Heart right ventricle (tissue), 16 donors: ENCODE results near the gene ANTXR1. TPM values are rescaled to one million over a fixed set of nuclear protein-coding genes. Genes with fewer than 3 reads are reported as not detected.

ENCODE experiments used
- ATAC-seq, 8 donors: fragments of 200-7000 bp; cut with Tn5 transposase; one replicate each; pipeline ENCODE4 v1.9.1; 2020; ENCODE audit warnings: mild to moderate bottlenecking in 8 of 8, moderate library complexity in 8 of 8, moderate number of reproducible peaks in 1 of 8
- DNase-seq, 2 donors: peaks; one replicate each; pipeline ENCODE4 v3.0.0-alpha.2; 2020
- H3K27ac ChIP-seq, 10 donors: fragments of 200-600 bp; sonication (generic) in 2 of 10; one replicate each; pipeline versions ENCODE4 v1.5.0 to v1.8.0; 2020 to 2022; ENCODE audit warnings: mild to moderate bottlenecking in 3 of 10
- H3K27me3 ChIP-seq, 7 donors: fragments of 200-600 bp; one replicate each; pipeline ENCODE4 v1.8.0; 2021 to 2022; ENCODE audit warnings: mild to moderate bottlenecking in 2 of 7
- H3K36me3 ChIP-seq, 9 donors: fragments of 200-600 bp; sonication (generic) in 1 of 9; one replicate each; pipeline versions ENCODE4 v1.5.0 to v1.8.0; 2020 to 2022; ENCODE audit warnings: mild to moderate bottlenecking in 2 of 9
- H3K4me1 ChIP-seq, 9 donors: fragments of 200-600 bp; sonication (generic) in 1 of 9; one replicate each; pipeline versions ENCODE4 v1.5.0 to v1.8.0; 2020 to 2022; ENCODE audit warnings: mild to moderate bottlenecking in 4 of 9
- H3K4me3 ChIP-seq, 10 donors: fragments of 200-600 bp; sonication (generic) in 2 of 10; one replicate each; pipeline versions ENCODE4 v1.5.0 to v1.8.0; 2020 to 2022; ENCODE audit warnings: mild to moderate bottlenecking in 7 of 10, moderate library complexity in 2 of 10
- H3K9me3 ChIP-seq, 11 donors: fragments of 200-600 bp in 10 of 11; sonication (generic) in 2 of 11; one replicate each; pipeline versions ENCODE4 v1.5.0 to v1.8.0; 2013 to 2022; ENCODE audit warnings: mild to moderate bottlenecking in 2 of 11, control low read depth in 1 of 11, moderate library complexity in 1 of 11
- WGBS, 2 donors: extraction: QIAGEN DNeasy Blood & Tissue Kit; methylation state at CpG; one replicate each; pipeline ENCODE4 v1.1.7; 2013; ENCODE audit warnings: inconsistent platforms in 1 of 2; 5-methylcytosine and 5-hydroxymethylcytosine counted together
- intact Hi-C, 10 donors: fragments of 100-400 bp; cut with DNase I; formaldehyde crosslinking; loops; one replicate each; pipeline versions ENCODE4 v1.11.1 to v1.14.2; 2022
- polyA plus RNA-seq, 2 donors: library from polyadenylated mRNA; stranded (reverse); fragments of 200-250 nt; gene quantifications; one replicate each; pipeline ENCODE4 v1.2.3, GENCODE V29; 2013
- total RNA-seq, 10 donors: library from RNA; stranded (reverse); fragmentation: NEBNext Ultra II Directional in 3 of 10; extraction: Animal tissue kit (Norgen Biotek cat#: 25700) in 3 of 10; gene quantifications; one replicate each; pipeline versions ENCODE4 v1.2.1 to v1.2.4, GENCODE V29; 2021 to 2023
- TF ChIP-seq, protein P1 (sequence below), 9 donors: fragments of 200-600 bp; sonication (generic) in 2 of 9; IDR thresholded peaks; one replicate each; pipeline versions ENCODE4 v1.5.0 to v1.8.0; 2021 to 2022; ENCODE audit warnings: antibody characterized with exemption in 9 of 9, mild to moderate bottlenecking in 5 of 9, moderate library complexity in 1 of 9
- donor health status: Arrhythmogenic right ventricular cardiomyopathy.
- donor health status: ischemic (EF 13 %, LVEDD 7.1; RV severe dilation, severe dysfunction).
- donor health status: healthy with polysubstance abuse.
- donor health status: DM: no; HTN: yes; CAD: no.
- donor health status: DM: no; HTN: no; CAD: no.
- donor health status: ischemic (EF 25% LVEDD 6.9; RV normal size, moderate dysfunction).
- donor health status: ischemic (EF 25% LVEDD 5.7; RV mildly dilated, moderate dysfunction).
- donor health status: healthy.
- donor health status: DM: yes; HTN: yes; CAD: no.
- donor health status: Ischemic cardiomyopathy.
- donor health status: ischemic (EF 35%, LVEDD 5.7; RV mildly dilated, moderate dysfunction).
- donor health status: nonischemic (EF 11% LVEDD 7.7; RV severe dilation, severe dysfunction).
- donor health status: DM: yes; HTN: yes; CAD: no.
- donor health status: PGD.
- donor health status: ischemic (EF 29% LVEDD 5.4; RV normal size, mild dysfunction).
- donor health status: nonischemic (EF 23%, LVEDD 6.1; RV moderate dilation, normal function).

Gene ANTXR1
- total and polyA plus RNA-seq, 12 donors = 8.9 to 33.1 (median 24.1) TPM

DNA sequence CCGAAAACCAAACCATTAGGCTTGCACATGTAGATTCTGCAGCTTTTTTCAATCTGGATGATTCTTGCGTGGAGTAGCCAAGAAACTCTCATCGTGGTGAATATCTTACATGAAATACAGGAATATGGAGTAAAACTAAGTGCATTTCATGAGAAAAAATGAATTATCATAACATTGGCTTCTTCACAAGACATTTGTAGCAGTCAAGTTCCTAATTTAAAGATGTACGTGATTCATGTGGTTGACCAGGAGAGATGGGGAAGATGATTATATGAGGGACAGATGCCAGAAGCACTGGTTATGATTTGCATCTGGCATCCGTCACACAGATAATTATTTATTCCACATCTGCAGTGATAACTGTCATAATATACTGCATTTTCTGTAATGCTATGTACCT is 90.4 kb downstream of the ANTXR1 start:
- H3K36me3 ChIP-seq = peaks cover 0 to 12% (median 0%) of the 10 kb centered on the region in 9 donors
- no peaks in the 10 kb centered on the region for H3K27me3 ChIP-seq
- TF ChIP-seq, protein P1, sequence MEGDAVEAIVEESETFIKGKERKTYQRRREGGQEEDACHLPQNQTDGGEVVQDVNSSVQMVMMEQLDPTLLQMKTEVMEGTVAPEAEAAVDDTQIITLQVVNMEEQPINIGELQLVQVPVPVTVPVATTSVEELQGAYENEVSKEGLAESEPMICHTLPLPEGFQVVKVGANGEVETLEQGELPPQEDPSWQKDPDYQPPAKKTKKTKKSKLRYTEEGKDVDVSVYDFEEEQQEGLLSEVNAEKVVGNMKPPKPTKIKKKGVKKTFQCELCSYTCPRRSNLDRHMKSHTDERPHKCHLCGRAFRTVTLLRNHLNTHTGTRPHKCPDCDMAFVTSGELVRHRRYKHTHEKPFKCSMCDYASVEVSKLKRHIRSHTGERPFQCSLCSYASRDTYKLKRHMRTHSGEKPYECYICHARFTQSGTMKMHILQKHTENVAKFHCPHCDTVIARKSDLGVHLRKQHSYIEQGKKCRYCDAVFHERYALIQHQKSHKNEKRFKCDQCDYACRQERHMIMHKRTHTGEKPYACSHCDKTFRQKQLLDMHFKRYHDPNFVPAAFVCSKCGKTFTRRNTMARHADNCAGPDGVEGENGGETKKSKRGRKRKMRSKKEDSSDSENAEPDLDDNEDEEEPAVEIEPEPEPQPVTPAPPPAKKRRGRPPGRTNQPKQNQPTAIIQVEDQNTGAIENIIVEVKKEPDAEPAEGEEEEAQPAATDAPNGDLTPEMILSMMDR (IDR thresholded peaks at IDR 0.05) = no peak
- no peak for DNase-seq
- H3K27ac ChIP-seq = no peak overlapping the region
- peaks cover 0 to 20% (median 0%) of the 10 kb centered on the region in 9 donors for H3K4me1 ChIP-seq
- H3K4me3 ChIP-seq = no peak overlapping the region
- intact Hi-C loops = no loop called here
- WGBS, 2 donors = 88 to 91% methylated on average over 5 of the region's 5 CpGs
- H3K9me3 ChIP-seq = no peaks in the 10 kb centered on the region
- no peak for ATAC-seq

DNA sequence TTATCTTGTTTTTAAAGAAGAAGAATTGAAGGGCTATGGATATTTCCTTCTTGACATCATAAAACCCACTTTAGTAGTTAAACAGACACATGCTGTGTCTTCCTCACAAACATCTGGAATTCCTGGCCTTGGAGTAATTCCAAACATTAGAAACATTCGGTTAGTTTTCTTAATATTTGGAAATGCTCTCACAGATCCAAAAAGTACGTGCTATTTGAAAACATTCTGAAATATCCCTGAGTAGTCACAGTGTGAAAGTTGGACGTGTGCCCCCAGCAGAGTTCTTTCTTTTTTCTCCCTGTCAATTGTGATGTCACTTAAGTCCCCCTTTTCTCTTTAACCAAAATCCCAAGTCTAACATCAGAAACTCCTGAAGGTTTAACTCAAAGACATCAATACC is 91.3 kb downstream of the ANTXR1 start:
- TF ChIP-seq, protein P1 (IDR thresholded peaks at IDR 0.05) = no peak
- WGBS, 2 donors = 59 to 64% methylated on average over 3 of the region's 3 CpGs
- ATAC-seq = peak in 2 of 8 donors; percentile 31 to 44
- Histone ChIP-seq H3K27ac (peak overlapping the region in 2 of 10 donors; percentile 19 to 27), H3K9me3 (no peaks in the 10 kb centered on the region), H3K27me3 (no peaks in the 10 kb centered on the region), H3K36me3 (peaks cover 0 to 12% (median 0%) of the 10 kb centered on the region in 9 donors), H3K4me1 (peaks cover 0 to 16% (median 0%) of the 10 kb centered on the region in 9 donors), H3K4me3 (no peak overlapping the region)
- intact Hi-C loops = no loop called here
- no peak for DNase-seq

DNA sequence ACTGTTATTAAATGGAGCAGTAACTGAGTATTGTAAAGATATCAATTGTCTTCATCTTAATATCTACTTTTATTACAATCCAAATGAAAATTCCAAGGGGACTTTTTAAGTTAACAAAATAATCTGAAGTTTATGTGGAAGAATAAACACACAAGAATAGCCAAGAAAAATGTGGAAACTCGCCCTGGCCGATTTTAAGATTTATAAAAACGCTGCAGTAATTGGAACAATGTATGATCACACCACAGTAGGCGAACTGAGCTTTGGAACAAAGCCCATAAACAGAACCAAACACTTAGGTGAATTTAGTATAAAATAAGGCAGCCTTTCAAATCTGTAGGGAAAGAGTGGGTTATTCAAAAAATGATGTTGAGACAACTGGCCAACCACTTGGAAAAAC is 96.3 kb downstream of the ANTXR1 start:
- Histone ChIP-seq H3K9me3 (no peaks in the 10 kb centered on the region), H3K36me3 (no peaks in the 10 kb centered on the region), H3K4me1 (no peaks in the 10 kb centered on the region), H3K27ac (no peak overlapping the region), H3K4me3 (no peak overlapping the region), H3K27me3 (no peaks in the 10 kb centered on the region)
- TF ChIP-seq, protein P1 (IDR thresholded peaks at IDR 0.05) = no peak
- ATAC-seq (no peak), DNase-seq (no peak)
- intact Hi-C loops = no loop called here
- 73 to 81% methylated on average over 4 of the region's 4 CpGs for WGBS, 2 donors

DNA sequence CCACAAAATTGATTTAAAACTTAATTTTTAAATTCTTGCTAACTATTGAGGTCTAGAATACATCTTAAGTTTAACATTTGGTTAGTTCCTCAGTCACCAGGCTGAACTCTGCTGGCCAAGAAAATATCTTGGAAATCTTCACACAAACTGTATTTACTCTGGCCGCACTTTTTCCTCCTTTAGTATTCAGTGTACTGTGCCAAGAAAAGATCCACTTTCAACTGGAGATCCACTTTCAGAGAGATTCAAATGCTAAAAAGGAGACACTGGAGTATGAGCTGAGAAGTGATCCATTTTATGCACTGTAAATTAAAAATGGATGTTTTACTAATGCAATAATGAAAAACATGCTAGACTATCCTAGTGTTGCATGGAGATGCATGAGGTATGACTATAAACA is 98.1 kb downstream of the ANTXR1 start:
- Histone ChIP-seq H3K36me3 (no peaks in the 10 kb centered on the region), H3K9me3 (no peaks in the 10 kb centered on the region), H3K27ac (no peak overlapping the region), H3K4me3 (no peak overlapping the region), H3K4me1 (peaks cover 0 to 9% (median 0%) of the 10 kb centered on the region in 9 donors), H3K27me3 (no peaks in the 10 kb centered on the region)
- intact Hi-C loops = no loop called here
- TF ChIP-seq, protein P1 (IDR thresholded peaks at IDR 0.05) = no peak
- DNase-seq (no peak), ATAC-seq (peak in 2 of 8 donors; percentile 29 to 30)
- 62 to 69% methylated on average over 1 of the region's 1 CpG for WGBS, 2 donors
